ENCODE results near the gene FCRL5.
"Not testable (repeated sequence)": the region's sequence is repeated elsewhere in the genome, so short reads cannot be mapped to it uniquely, and the experiment has no call there.

FCRL5 gene

GRCh38 chr1:157509546-157510232 lies 42.6 kb downstream of the FCRL5 start:
- Mint-ChIP-seq H3K27me3 (no peaks in the 10 kb centered on the region), H3K4me3 (no peak overlapping the region), H3K9me3 (no peaks in the 10 kb centered on the region), H3K27ac (no peak overlapping the region), H3K4me1 (ENCODE audit: low read depth) (peaks cover 19% of the 10 kb centered on the region), H3K36me3 (ENCODE audit: low read depth) (no peaks in the 10 kb centered on the region)

GRCh38 chr1:157505481-157506272 lies 46.6 kb downstream of the FCRL5 start:
- H3K9me3 Mint-ChIP-seq, result no peaks in the 10 kb centered on the region
- H3K4me1 Mint-ChIP-seq (ENCODE audit: low read depth), result peaks cover 5% of the 10 kb centered on the region
- peaks cover 4% of the 10 kb centered on the region for H3K27me3 Mint-ChIP-seq
- peak overlapping the region; percentile 55 for H3K27ac Mint-ChIP-seq
- no peaks in the 10 kb centered on the region for H3K36me3 Mint-ChIP-seq (ENCODE audit: low read depth)
- no peak overlapping the region for H3K4me3 Mint-ChIP-seq

- H3K9me3 Mint-ChIP-seq, result no peaks in the 10 kb centered on the region
- H3K27ac Mint-ChIP-seq, result no peak overlapping the region
- peaks cover 4% of the 10 kb centered on the region for H3K27me3 Mint-ChIP-seq
- H3K4me3 Mint-ChIP-seq, result no peak overlapping the region
- peaks cover 5% of the 10 kb centered on the region for H3K4me1 Mint-ChIP-seq (ENCODE audit: low read depth)
- H3K36me3 Mint-ChIP-seq (ENCODE audit: low read depth), result no peaks in the 10 kb centered on the region
These were observed 47.7 kb downstream of the FCRL5 start for GRCh38 chr1:157504646-157505045.

GRCh38 chr1:157499521-157499920 lies 52.8 kb downstream of the FCRL5 start:
- no peaks in the 10 kb centered on the region for H3K36me3 Mint-ChIP-seq (ENCODE audit: low read depth)

GRCh38 chr1:157498736-157499090 lies 53.6 kb downstream of the FCRL5 start:
- Mint-ChIP-seq H3K4me1 (ENCODE audit: low read depth) (no peaks in the 10 kb centered on the region), H3K36me3 (ENCODE audit: low read depth) (no peaks in the 10 kb centered on the region), H3K9me3 (no peaks in the 10 kb centered on the region), H3K27me3 (peaks cover 5% of the 10 kb centered on the region), H3K4me3 (no peak overlapping the region), H3K27ac (no peak overlapping the region)

More at GRCh38 chr1:157499521-157499920, 52.8 kb downstream of the FCRL5 start:
- H3K27ac Mint-ChIP-seq, result no peak overlapping the region
- no peaks in the 10 kb centered on the region for H3K4me1 Mint-ChIP-seq (ENCODE audit: low read depth)
- no peak overlapping the region for H3K4me3 Mint-ChIP-seq
- H3K9me3 Mint-ChIP-seq, result no peaks in the 10 kb centered on the region
- H3K27me3 Mint-ChIP-seq, result peaks cover 4% of the 10 kb centered on the region

GRCh38 chr1:157497987-157498735 lies 54.2 kb downstream of the FCRL5 start:
- no peak overlapping the region for H3K4me3 Mint-ChIP-seq
- H3K27me3 Mint-ChIP-seq, result peaks cover 10% of the 10 kb centered on the region
- H3K4me1 Mint-ChIP-seq (ENCODE audit: low read depth), result no peaks in the 10 kb centered on the region
- H3K36me3 Mint-ChIP-seq (ENCODE audit: low read depth), result no peaks in the 10 kb centered on the region
- H3K27ac Mint-ChIP-seq, result no peak overlapping the region
- no peaks in the 10 kb centered on the region for H3K9me3 Mint-ChIP-seq

- Mint-ChIP-seq H3K27ac (no peak overlapping the region), H3K27me3 (peaks cover 18% of the 10 kb centered on the region), H3K4me1 (ENCODE audit: low read depth) (no peaks in the 10 kb centered on the region), H3K36me3 (ENCODE audit: low read depth) (no peaks in the 10 kb centered on the region), H3K9me3 (no peaks in the 10 kb centered on the region), H3K4me3 (no peak overlapping the region)
These were observed 55.0 kb downstream of the FCRL5 start for GRCh38 chr1:157497284-157497683.

- peaks cover 14% of the 10 kb centered on the region for H3K27me3 Mint-ChIP-seq
- no peaks in the 10 kb centered on the region for H3K9me3 Mint-ChIP-seq
These were observed 56.2 kb downstream of the FCRL5 start for GRCh38 chr1:157496121-157496526.

GRCh38 chr1:157495285-157495684 lies 57.0 kb downstream of the FCRL5 start:
- no peak overlapping the region for H3K4me3 Mint-ChIP-seq
- H3K9me3 Mint-ChIP-seq, result no peaks in the 10 kb centered on the region
- H3K27me3 Mint-ChIP-seq, result peaks cover 14% of the 10 kb centered on the region
- H3K4me1 Mint-ChIP-seq (ENCODE audit: low read depth), result no peaks in the 10 kb centered on the region
- no peak overlapping the region for H3K27ac Mint-ChIP-seq
- H3K36me3 Mint-ChIP-seq (ENCODE audit: low read depth), result no peaks in the 10 kb centered on the region

More at GRCh38 chr1:157496121-157496526, 56.2 kb downstream of the FCRL5 start:
- Mint-ChIP-seq H3K4me1 (ENCODE audit: low read depth) (no peaks in the 10 kb centered on the region), H3K4me3 (no peak overlapping the region), H3K27ac (no peak overlapping the region), H3K36me3 (ENCODE audit: low read depth) (no peaks in the 10 kb centered on the region)

- Mint-ChIP-seq H3K27ac (no peak overlapping the region), H3K4me1 (ENCODE audit: low read depth) (no peaks in the 10 kb centered on the region), H3K36me3 (ENCODE audit: low read depth) (no peaks in the 10 kb centered on the region), H3K4me3 (no peak overlapping the region), H3K9me3 (no peaks in the 10 kb centered on the region), H3K27me3 (peaks cover 14% of the 10 kb centered on the region)
These were observed 58.2 kb downstream of the FCRL5 start for GRCh38 chr1:157494093-157494492.

GRCh38 chr1:157490467-157491165 lies 61.7 kb downstream of the FCRL5 start:
- no peak overlapping the region for H3K4me3 Mint-ChIP-seq
- no peaks in the 10 kb centered on the region for H3K4me1 Mint-ChIP-seq (ENCODE audit: low read depth)
- no peak overlapping the region for H3K27ac Mint-ChIP-seq
- H3K36me3 Mint-ChIP-seq (ENCODE audit: low read depth), result no peaks in the 10 kb centered on the region
- H3K9me3 Mint-ChIP-seq, result no peaks in the 10 kb centered on the region
- peaks cover 14% of the 10 kb centered on the region for H3K27me3 Mint-ChIP-seq

- no peaks in the 10 kb centered on the region for H3K9me3 Mint-ChIP-seq
- H3K4me1 Mint-ChIP-seq (ENCODE audit: low read depth), result no peaks in the 10 kb centered on the region
- peaks cover 8% of the 10 kb centered on the region for H3K27me3 Mint-ChIP-seq
- no peak overlapping the region for H3K4me3 Mint-ChIP-seq
- no peaks in the 10 kb centered on the region for H3K36me3 Mint-ChIP-seq (ENCODE audit: low read depth)
- no peak overlapping the region for H3K27ac Mint-ChIP-seq
These were observed 64.2 kb downstream of the FCRL5 start for GRCh38 chr1:157488156-157488555.

- Mint-ChIP-seq H3K27ac (no peak overlapping the region), H3K4me3 (no peak overlapping the region), H3K4me1 (ENCODE audit: low read depth) (no peaks in the 10 kb centered on the region), H3K36me3 (ENCODE audit: low read depth) (no peaks in the 10 kb centered on the region), H3K27me3 (peaks cover 5% of the 10 kb centered on the region), H3K9me3 (no peaks in the 10 kb centered on the region)
These were observed 64.8 kb downstream of the FCRL5 start for GRCh38 chr1:157487504-157487903.

GRCh38 chr1:157487096-157487495 lies 65.2 kb downstream of the FCRL5 start:
- Mint-ChIP-seq H3K4me1 (ENCODE audit: low read depth) (no peaks in the 10 kb centered on the region), H3K27ac (no peak overlapping the region), H3K27me3 (peaks cover 3% of the 10 kb centered on the region), H3K9me3 (no peaks in the 10 kb centered on the region), H3K36me3 (ENCODE audit: low read depth) (no peaks in the 10 kb centered on the region), H3K4me3 (no peak overlapping the region)

GRCh38 chr1:157486400-157486799 lies 65.9 kb downstream of the FCRL5 start:
- H3K27me3 Mint-ChIP-seq; H3K9me3 Mint-ChIP-seq; H3K4me1 Mint-ChIP-seq (ENCODE audit: low read depth); H3K36me3 Mint-ChIP-seq (ENCODE audit: low read depth); H3K4me3 Mint-ChIP-seq; H3K27ac Mint-ChIP-seq: not testable (repeated sequence)
